HEK293 (cell line): ENCODE results near the gene MADCAM1.

Experiments
- KLF1 ChIP-seq: fragments of 450-650 bp; formaldehyde crosslinking; IDR thresholded peaks from 2 replicates; pipeline ENCODE4 v1.5.1; 2016; ENCODE audit warnings: missing biosample characterization, missing genetic modification characterization
- KLF10 ChIP-seq: fragments of 450-650 bp; IDR thresholded peaks from 2 replicates; pipeline ENCODE4 v1.5.1; 2018; ENCODE audit warnings: missing biosample characterization, mild to moderate bottlenecking, missing genetic modification characterization
- KLF9 ChIP-seq: fragments of 450-650 bp; formaldehyde crosslinking; IDR thresholded peaks from 2 replicates; pipeline ENCODE4 v1.5.1; 2016; ENCODE audit warnings: missing biosample characterization, missing genetic modification characterization, low read depth
- OSR2 ChIP-seq: fragments of 450-650 bp; formaldehyde crosslinking; IDR thresholded peaks from 2 replicates; pipeline ENCODE4 v1.5.1; 2016; ENCODE audit warnings: missing biosample characterization, missing genetic modification characterization
- PATZ1 ChIP-seq: fragments of 450-650 bp; formaldehyde crosslinking; IDR thresholded peaks from 2 replicates; pipeline ENCODE4 v1.5.1; 2016; ENCODE audit warnings: missing biosample characterization, missing genetic modification characterization
- REPIN1 ChIP-seq: fragments of 450-650 bp; formaldehyde crosslinking; IDR thresholded peaks from 2 replicates; pipeline ENCODE4 v1.5.1; 2017; ENCODE audit warnings: missing biosample characterization, missing genetic modification characterization, low read depth
- ZBTB10 ChIP-seq: fragments of 450-650 bp; formaldehyde crosslinking; IDR thresholded peaks from 2 replicates; pipeline ENCODE4 v1.5.1; 2016; ENCODE audit warnings: missing biosample characterization, missing genetic modification characterization
- ZBTB21 ChIP-seq: fragments of 450-650 bp; formaldehyde crosslinking; IDR thresholded peaks from 2 replicates; pipeline ENCODE4 v1.5.1; 2017; ENCODE audit warnings: missing biosample characterization, missing genetic modification characterization
- ZBTB8A ChIP-seq: fragments of 450-650 bp; formaldehyde crosslinking; IDR thresholded peaks from 2 replicates; pipeline ENCODE4 v1.5.1; 2016; ENCODE audit warnings: missing biosample characterization, missing genetic modification characterization
- ZFP69B ChIP-seq: fragments of 450-650 bp; formaldehyde crosslinking; IDR thresholded peaks from 2 replicates; pipeline ENCODE4 v1.5.1; 2016; ENCODE audit warnings: missing biosample characterization, missing genetic modification characterization
- ZNF146 ChIP-seq: fragments of 450-650 bp; formaldehyde crosslinking; IDR thresholded peaks from 2 replicates; pipeline ENCODE4 v1.5.1; 2016; ENCODE audit warnings: missing biosample characterization, missing genetic modification characterization
- ZNF2 ChIP-seq: fragments of 450-650 bp; formaldehyde crosslinking; IDR thresholded peaks from 2 replicates; pipeline ENCODE4 v1.5.1; 2016; ENCODE audit warnings: missing biosample characterization, missing genetic modification characterization
- ZNF398 ChIP-seq: fragments of 450-650 bp; formaldehyde crosslinking; IDR thresholded peaks from 2 replicates; pipeline ENCODE4 v1.5.1; 2017; ENCODE audit warnings: missing biosample characterization, missing genetic modification characterization
- ZNF561 ChIP-seq: fragments of 450-650 bp; IDR thresholded peaks from 2 replicates; pipeline ENCODE4 v1.5.1; 2018; ENCODE audit warnings: missing biosample characterization, missing genetic modification characterization, borderline replicate concordance
- ZNF580 ChIP-seq: fragments of 450-650 bp; formaldehyde crosslinking; IDR thresholded peaks from 2 replicates; pipeline ENCODE4 v1.5.1; 2016; ENCODE audit warnings: missing biosample characterization, missing genetic modification characterization
- ZNF600 ChIP-seq: fragments of 450-650 bp; formaldehyde crosslinking; IDR thresholded peaks from 2 replicates; pipeline ENCODE4 v1.5.1; 2016; ENCODE audit warnings: missing biosample characterization, missing genetic modification characterization
- ZNF610 ChIP-seq: fragments of 450-650 bp; formaldehyde crosslinking; IDR thresholded peaks from 2 replicates; pipeline ENCODE4 v1.5.1; 2016; ENCODE audit warnings: missing biosample characterization, missing genetic modification characterization, borderline replicate concordance
- ZNF639 ChIP-seq: fragments of 450-650 bp; formaldehyde crosslinking; IDR thresholded peaks from 2 replicates; pipeline ENCODE4 v1.5.1; 2016; ENCODE audit warnings: missing biosample characterization, missing genetic modification characterization
- ZNF660 ChIP-seq: fragments of 450-650 bp; IDR thresholded peaks from 2 replicates; pipeline ENCODE4 v1.5.1; 2018; ENCODE audit warnings: missing biosample characterization, mild to moderate bottlenecking, missing genetic modification characterization
- ZNF670 ChIP-seq: fragments of 450-650 bp; formaldehyde crosslinking; IDR thresholded peaks from 2 replicates; pipeline ENCODE4 v1.5.1; 2016; ENCODE audit warnings: missing biosample characterization, missing genetic modification characterization, low read depth
- ZNF692 ChIP-seq: fragments of 450-650 bp; formaldehyde crosslinking; IDR thresholded peaks from 2 replicates; pipeline ENCODE4 v1.5.1; 2016; ENCODE audit warnings: missing biosample characterization, missing genetic modification characterization
- ZSCAN23 ChIP-seq: fragments of 450-650 bp; formaldehyde crosslinking; IDR thresholded peaks from 2 replicates; pipeline ENCODE4 v1.5.1; 2016; ENCODE audit warnings: missing biosample characterization, missing genetic modification characterization
- ZSCAN30 ChIP-seq: fragments of 450-650 bp; IDR thresholded peaks from 2 replicates; pipeline ENCODE4 v1.5.1; 2018; ENCODE audit warnings: missing biosample characterization, mild to moderate bottlenecking, missing genetic modification characterization, moderate library complexity
- TF ChIP-seq, protein P1 (sequence below): fragments of 450-650 bp; IDR thresholded peaks from 2 replicates; pipeline ENCODE4 v1.5.1; 2018; ENCODE audit warnings: missing biosample characterization, missing genetic modification characterization
- TF ChIP-seq, protein P2 (sequence below): fragments of 450-650 bp; formaldehyde crosslinking; optimal IDR thresholded peaks from 2 replicates; pipeline ENCODE3; 2016; ENCODE audit warnings: missing biosample characterization, mild to moderate bottlenecking, missing genetic modification characterization

MADCAM1 gene

DNA sequence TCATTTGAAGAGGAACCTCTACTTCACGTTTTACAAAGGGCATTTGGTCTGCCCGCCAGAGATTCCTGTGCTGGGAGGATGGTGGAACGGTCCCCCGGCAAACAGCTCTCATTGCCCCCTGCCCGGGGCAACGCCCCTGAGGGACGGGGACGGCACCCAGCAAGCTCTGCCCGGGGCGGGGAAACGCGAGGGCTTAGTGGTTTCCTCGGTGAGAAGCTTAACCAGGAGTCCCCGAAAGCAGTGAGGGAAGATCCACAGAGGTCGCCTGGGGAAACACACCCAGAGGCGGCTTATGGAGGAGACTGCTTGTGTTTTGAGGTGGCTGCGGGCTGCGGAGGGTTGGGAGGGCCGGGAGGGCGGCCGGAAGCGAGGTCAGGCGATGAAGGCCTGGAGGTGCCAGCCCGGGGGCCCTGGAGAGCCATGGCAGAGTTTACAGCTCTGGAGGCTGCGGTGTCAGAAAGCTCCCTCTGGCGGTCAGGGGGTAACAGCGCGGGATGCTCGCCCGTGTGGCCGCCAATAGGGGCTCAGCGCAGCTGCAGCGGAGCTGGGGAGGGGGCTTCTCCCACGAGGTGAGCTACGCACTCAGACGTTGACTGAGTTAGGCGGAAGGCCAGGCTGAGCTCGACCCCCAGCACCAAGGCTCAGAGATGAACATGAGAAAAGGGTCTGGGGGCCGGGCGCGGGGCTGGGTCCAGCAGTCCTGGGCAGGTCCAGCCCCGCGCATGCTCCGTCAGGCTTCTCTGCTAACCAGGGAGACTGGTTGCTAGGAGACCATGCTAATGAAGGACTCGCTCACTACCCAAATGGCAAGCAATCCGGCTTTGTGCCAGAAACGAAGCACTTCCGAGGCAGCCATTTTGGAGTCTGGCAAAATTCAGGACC lies 10.4 kb downstream of the MADCAM1 start (continued):
- TF ChIP-seq, protein P1, sequence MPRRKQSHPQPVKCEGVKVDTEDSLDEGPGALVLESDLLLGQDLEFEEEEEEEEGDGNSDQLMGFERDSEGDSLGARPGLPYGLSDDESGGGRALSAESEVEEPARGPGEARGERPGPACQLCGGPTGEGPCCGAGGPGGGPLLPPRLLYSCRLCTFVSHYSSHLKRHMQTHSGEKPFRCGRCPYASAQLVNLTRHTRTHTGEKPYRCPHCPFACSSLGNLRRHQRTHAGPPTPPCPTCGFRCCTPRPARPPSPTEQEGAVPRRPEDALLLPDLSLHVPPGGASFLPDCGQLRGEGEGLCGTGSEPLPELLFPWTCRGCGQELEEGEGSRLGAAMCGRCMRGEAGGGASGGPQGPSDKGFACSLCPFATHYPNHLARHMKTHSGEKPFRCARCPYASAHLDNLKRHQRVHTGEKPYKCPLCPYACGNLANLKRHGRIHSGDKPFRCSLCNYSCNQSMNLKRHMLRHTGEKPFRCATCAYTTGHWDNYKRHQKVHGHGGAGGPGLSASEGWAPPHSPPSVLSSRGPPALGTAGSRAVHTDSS (tag by site-specific recombination): 0 out of 2 replicates have a peak, but pooled peaks have one; percentile 11
- peak; percentile 42; the same call in 1 of the 2 replicates for TF ChIP-seq ZBTB10
- TF ChIP-seq ZNF610 (tag by site-specific recombination): peak; percentile 48; the same call in 1 of the 2 replicates
- TF ChIP-seq ZNF561 (tag by site-specific recombination): peak; percentile 72; the same call in 1 of the 2 replicates
- TF ChIP-seq ZNF600 (tag by site-specific recombination): peak; percentile 68
- peak; percentile 53; the same call in 1 of the 2 replicates for TF ChIP-seq ZFP69B (tag by site-specific recombination)
- TF ChIP-seq ZNF398 (tag by site-specific recombination): no peak
- 0 out of 2 replicates have a peak, but pooled peaks have one; percentile 17 for TF ChIP-seq KLF10 (tag by site-specific recombination)
- TF ChIP-seq ZNF692 (tag by site-specific recombination): peak; percentile 64; the same call in 1 of the 2 replicates
- 0 out of 2 replicates have a peak, but pooled peaks have one; percentile 21 for TF ChIP-seq KLF9 (tag by site-specific recombination)
- TF ChIP-seq ZBTB8A (tag by site-specific recombination): peak; percentile 18; the same call in 1 of the 2 replicates
- no peak for TF ChIP-seq ZNF670
- no peak for TF ChIP-seq ZNF146 (tag by site-specific recombination)
- TF ChIP-seq, protein P2, sequence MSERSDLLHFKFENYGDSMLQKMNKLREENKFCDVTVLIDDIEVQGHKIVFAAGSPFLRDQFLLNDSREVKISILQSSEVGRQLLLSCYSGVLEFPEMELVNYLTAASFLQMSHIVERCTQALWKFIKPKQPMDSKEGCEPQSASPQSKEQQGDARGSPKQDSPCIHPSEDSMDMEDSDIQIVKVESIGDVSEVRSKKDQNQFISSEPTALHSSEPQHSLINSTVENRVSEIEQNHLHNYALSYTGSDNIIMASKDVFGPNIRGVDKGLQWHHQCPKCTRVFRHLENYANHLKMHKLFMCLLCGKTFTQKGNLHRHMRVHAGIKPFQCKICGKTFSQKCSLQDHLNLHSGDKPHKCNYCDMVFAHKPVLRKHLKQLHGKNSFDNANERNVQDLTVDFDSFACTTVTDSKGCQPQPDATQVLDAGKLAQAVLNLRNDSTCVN (tag by site-specific recombination): peak; percentile 34
- peak; percentile 85 for TF ChIP-seq PATZ1 (tag by site-specific recombination)
- 0 out of 2 replicates have a peak, but pooled peaks have one; percentile 14 for TF ChIP-seq ZBTB21 (tag by site-specific recombination)
- TF ChIP-seq ZNF2 (tag by site-specific recombination): peak; percentile 95
- TF ChIP-seq ZNF580: no peak
- TF ChIP-seq ZSCAN23 (tag by site-specific recombination): no peak
- peak; percentile 90 for TF ChIP-seq ZNF660 (tag by site-specific recombination)
- peak; percentile 43; the same call in 1 of the 2 replicates for TF ChIP-seq ZSCAN30
- peak; percentile 13; the same call in 1 of the 2 replicates for TF ChIP-seq OSR2 (tag by site-specific recombination)
- TF ChIP-seq REPIN1 (tag by site-specific recombination): peak; percentile 40; the same call in 1 of the 2 replicates
- TF ChIP-seq ZNF639 (tag by site-specific recombination): 0 out of 2 replicates have a peak, but pooled peaks have one; percentile 23
- peak; percentile 30; the same call in 1 of the 2 replicates for TF ChIP-seq KLF1 (tag by site-specific recombination)
